Testis (tissue), 3 donors: Measurements from ENCODE around the gene CIITA. TPM values are rescaled to one million over a fixed set of nuclear protein-coding genes. Genes with fewer than 3 reads are reported as not detected.

ENCODE experiments used
- DNase-seq: peaks from one replicate; pipeline ENCODE4 v3.0.0-alpha.2; 2019
- H3K27ac ChIP-seq, 2 donors: fragments of 200-600 bp; sonication (generic); one replicate each; pipeline ENCODE4 v1.5.1; 2019
- H3K27me3 ChIP-seq: fragments of 200-600 bp; sonication (generic); one replicate; pipeline ENCODE4 v1.5.1; 2019
- H3K36me3 ChIP-seq: fragments of 200-600 bp; sonication (generic); one replicate; pipeline ENCODE4 v1.5.1; 2017; ENCODE audit warnings: low read depth; ENCODE audit errors: missing control alignments
- H3K4me1 ChIP-seq: fragments of 200-600 bp; sonication (generic); one replicate; pipeline ENCODE4 v1.5.1; 2019
- H3K4me3 ChIP-seq, 2 donors: fragments of 200-600 bp; sonication (generic); one replicate each; pipeline ENCODE4 v1.5.1; 2017 to 2019
- H3K9me3 ChIP-seq: fragments of 200-600 bp; sonication (generic); one replicate; pipeline ENCODE4 v1.5.1; 2017
- CTCF ChIP-seq, 3 experiments: fragments of 450-650 bp in 2 of 3; fragments of 200-600 bp in 1 of 3; sonication (generic) in 1 of 3; IDR thresholded peaks; one replicate each; pipeline ENCODE4 v1.5.1; 2016 to 2019; ENCODE audit warnings: antibody characterized with exemption in 3 of 3, mild to moderate bottlenecking in 2 of 3, moderate library complexity in 1 of 3
- POLR2A ChIP-seq: fragments of 450-650 bp; IDR thresholded peaks from one replicate; pipeline ENCODE4 v1.6.1; 2017; ENCODE audit warnings: antibody characterized with exemption, mild to moderate bottlenecking, moderate library complexity
- WGBS, 2 donors: methylation state at CpG; one replicate each; pipeline ENCODE4 v1.1.5; 2018; 5-methylcytosine and 5-hydroxymethylcytosine counted together
- intact Hi-C: fragments of 100-400 bp; cut with DNase I; formaldehyde crosslinking; loops from one replicate; pipeline ENCODE4 v1.15.1; 2023; ENCODE audit warnings: low total_unique reads
- polyA plus RNA-seq: library from polyadenylated mRNA; stranded (reverse); fragments of 350-450 nt; fragmentation: Illumina TruSeq; extraction: RNeasy Lipid Tissue Mini Kit (QIAGEN cat#74804); gene quantifications from one replicate; pipeline ENCODE4 v1.2.3, GENCODE V29; 2014; ENCODE audit warnings: low read depth, low replicate concordance; ENCODE audit not compliant: insufficient read depth
- total RNA-seq, 2 donors: library from RNA; depleted of rRNA; stranded (reverse); fragments of >200 nt; gene quantifications; one replicate each; pipeline ENCODE4 v1.2.3, GENCODE V29; 2016

Gene CIITA
- total and polyA plus RNA-seq, 3 donors from 2014 or later, result 6.3 to 16.0 (median 9.5) TPM

GRCh38 chr16:10880594-10881452 is 3.8 kb downstream of the CIITA start:
- Histone ChIP-seq H3K4me3 (no peak overlapping the region), H3K27me3 (no peaks in the 10 kb centered on the region), H3K9me3 (no peaks in the 10 kb centered on the region), H3K27ac (no peak overlapping the region), H3K4me1 (peaks cover 3% of the 10 kb centered on the region), H3K36me3 (no peaks in the 10 kb centered on the region)
- TF ChIP-seq CTCF (IDR thresholded peaks at IDR 0.05) (no peak), POLR2A (no peak)
- intact Hi-C loops, result no loop called here
- 75 to 90% methylated on average over 10 of the region's 10 CpGs for whole genome bisulfite sequencing, 2 donors
- DNase-seq, result no peak

- Histone ChIP-seq H3K4me1 (peaks cover 3% of the 10 kb centered on the region), H3K27ac (no peak overlapping the region), H3K4me3 (no peak overlapping the region), H3K9me3 (no peaks in the 10 kb centered on the region), H3K27me3 (no peaks in the 10 kb centered on the region), H3K36me3 (no peaks in the 10 kb centered on the region)
- no peak for TF ChIP-seq CTCF (IDR thresholded peaks at IDR 0.05)
- no peak for TF ChIP-seq POLR2A
- no peak for DNase-seq
- 70 to 73% methylated on average over 7 of the region's 7 CpGs for WGBS, 2 donors
- intact Hi-C loops, result no loop called here
These were observed 4.6 kb downstream of the CIITA start for GRCh38 chr16:10881479-10882030.

- Histone ChIP-seq H3K27me3 (no peaks in the 10 kb centered on the region), H3K4me1 (peaks cover 3% of the 10 kb centered on the region), H3K36me3 (no peaks in the 10 kb centered on the region), H3K9me3 (no peaks in the 10 kb centered on the region), H3K4me3 (no peak overlapping the region), H3K27ac (no peak overlapping the region)
- DNase-seq, result no peak
- WGBS, 2 donors, result 90 to 96% methylated on average over 5 to 7 of the region's 7 CpGs
- no peak for TF ChIP-seq CTCF (IDR thresholded peaks at IDR 0.05)
- TF ChIP-seq POLR2A, result no peak
- intact Hi-C loops, result no loop called here
These were observed 6.0 kb downstream of the CIITA start for GRCh38 chr16:10883004-10883403.

- no peak for DNase-seq
- no peak overlapping the region for H3K27ac ChIP-seq
These were observed 8.2 kb downstream of the CIITA start for GRCh38 chr16:10885246-10885645.

More at GRCh38 chr16:10885246-10885645, 8.2 kb downstream of the CIITA start:
- H3K4me1 ChIP-seq, result no peaks in the 10 kb centered on the region
- H3K36me3 ChIP-seq, result no peaks in the 10 kb centered on the region
- intact Hi-C loops, result no loop called here
- WGBS, 2 donors, result 83 to 84% methylated on average over 6 of the region's 6 CpGs
- H3K4me3 ChIP-seq, result no peak overlapping the region
- TF ChIP-seq POLR2A (no peak), CTCF (IDR thresholded peaks at IDR 0.05) (no peak)
- H3K9me3 ChIP-seq, result no peaks in the 10 kb centered on the region
- no peaks in the 10 kb centered on the region for H3K27me3 ChIP-seq
